ENCODE measurements around the gene GPC6.

GRCh38 chr13:94317063-94317491, 1090.5 kb downstream of the GPC6 start:
- TF ChIP-seq CTCF (IDR thresholded peaks at IDR 0.05) = no peak
- TF ChIP-seq POLR2A (IDR thresholded peaks at IDR 0.05) = no peak
